Stimulated activated CD8-positive, alpha-beta memory T cell treated with anti-CD3 and anti-CD28 coated beads, Interleukin-15, amount 100 ng/mL, for 4 hours (primary cell): Measurements from ENCODE around the gene ZNF578.
"Not testable (repeated sequence)": the region's sequence is repeated elsewhere in the genome, so short reads cannot be mapped to it uniquely, and the experiment has no call there.

Source experiments
- DNase-seq, 2 donors: peaks; one replicate each; pipeline ENCODE4 v3.0.0-alpha.2; 2020; ENCODE audit warnings: low read depth in 2 of 2

The ZNF578 gene

GRCh38 chr19:52516191-52516590 lies 62.8 kb downstream of the ZNF578 start:
- no peak for DNase-seq

DNA sequence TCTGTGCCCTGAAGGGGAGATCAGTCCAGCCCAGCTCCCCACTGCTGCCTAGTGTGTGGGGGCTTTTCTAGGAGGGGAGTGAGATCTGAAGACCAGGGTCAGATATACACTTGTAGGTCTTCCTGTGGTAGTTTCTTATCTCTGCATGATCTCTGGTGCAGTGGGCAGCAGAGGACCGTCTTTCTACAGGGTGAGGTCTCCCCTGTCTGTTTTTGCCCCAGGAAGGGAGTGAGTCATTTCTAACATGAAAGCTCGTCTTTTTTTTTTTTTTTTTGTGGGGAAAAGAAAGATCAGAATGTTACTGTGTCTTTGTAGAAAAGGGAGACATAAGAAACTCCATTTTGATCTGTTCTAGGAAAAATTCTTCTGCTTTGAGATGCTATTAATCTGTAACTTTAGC lies 65.3 kb downstream of the ZNF578 start:
- DNase-seq = no peak

DNA sequence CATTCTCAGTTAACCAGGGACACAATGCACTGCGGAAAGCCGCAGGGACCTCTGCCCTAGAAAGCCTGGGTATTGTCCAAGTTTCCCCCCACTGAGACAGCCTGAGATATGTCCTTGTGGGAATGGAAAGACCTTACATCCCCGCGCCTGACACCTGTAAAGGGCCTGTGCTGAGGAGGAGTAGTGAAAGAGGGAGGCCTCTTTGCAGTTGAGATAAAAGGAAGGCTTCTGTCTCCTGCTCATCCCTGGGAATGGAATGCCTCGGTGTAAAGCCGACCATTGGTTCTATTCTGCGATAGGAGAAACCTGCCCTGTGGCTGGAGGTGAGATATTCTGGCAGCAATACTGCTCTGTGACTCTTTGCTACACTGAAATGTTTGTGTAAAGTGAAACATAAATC lies 65.8 kb downstream of the ZNF578 start:
- DNase-seq = not testable (repeated sequence)

DNA sequence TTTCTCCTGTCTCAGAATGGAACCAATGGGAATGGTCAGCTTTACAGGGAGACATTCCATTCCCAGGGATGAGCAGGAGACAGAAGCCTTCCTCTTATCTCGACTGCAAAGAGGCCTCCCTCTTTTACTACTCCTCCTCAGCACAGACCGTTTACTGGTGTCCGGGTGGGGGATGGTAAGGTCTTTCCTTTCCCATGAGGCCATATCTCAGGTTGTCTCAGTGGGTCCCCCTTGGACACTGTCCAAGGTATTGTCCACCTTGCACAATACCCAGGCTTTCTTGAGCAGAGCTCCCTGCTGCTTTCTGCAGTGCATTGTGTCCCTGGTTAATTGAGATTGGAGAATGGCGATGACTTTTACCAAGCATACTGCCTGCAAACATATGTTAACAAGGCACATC lies 66.7 kb downstream of the ZNF578 start:
- no peak for DNase-seq

DNA sequence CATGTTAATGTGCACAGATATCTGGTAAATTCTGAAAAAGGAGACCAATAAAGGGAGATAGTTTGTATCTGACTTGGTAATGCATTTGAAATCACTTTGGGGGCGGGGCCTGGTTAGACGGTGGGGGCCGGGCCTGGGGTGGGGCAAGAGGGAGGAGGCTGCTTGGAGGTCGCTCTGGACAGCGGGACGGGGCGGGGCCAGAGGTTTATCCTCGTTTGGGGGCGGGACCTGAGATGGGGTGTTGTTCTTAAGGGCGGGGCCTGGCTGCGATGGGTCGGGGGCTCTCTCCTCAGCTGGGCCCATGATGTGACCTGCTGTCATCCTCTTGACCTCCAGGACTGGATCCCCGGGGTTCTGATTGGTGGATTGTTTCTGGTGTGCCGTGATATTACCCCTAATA lies 69.2 kb downstream of the ZNF578 start:
- no peak for DNase-seq

- no peak for DNase-seq
Observed at GRCh38 chr19:52524086-52524485, 70.7 kb downstream of the ZNF578 start.

DNA sequence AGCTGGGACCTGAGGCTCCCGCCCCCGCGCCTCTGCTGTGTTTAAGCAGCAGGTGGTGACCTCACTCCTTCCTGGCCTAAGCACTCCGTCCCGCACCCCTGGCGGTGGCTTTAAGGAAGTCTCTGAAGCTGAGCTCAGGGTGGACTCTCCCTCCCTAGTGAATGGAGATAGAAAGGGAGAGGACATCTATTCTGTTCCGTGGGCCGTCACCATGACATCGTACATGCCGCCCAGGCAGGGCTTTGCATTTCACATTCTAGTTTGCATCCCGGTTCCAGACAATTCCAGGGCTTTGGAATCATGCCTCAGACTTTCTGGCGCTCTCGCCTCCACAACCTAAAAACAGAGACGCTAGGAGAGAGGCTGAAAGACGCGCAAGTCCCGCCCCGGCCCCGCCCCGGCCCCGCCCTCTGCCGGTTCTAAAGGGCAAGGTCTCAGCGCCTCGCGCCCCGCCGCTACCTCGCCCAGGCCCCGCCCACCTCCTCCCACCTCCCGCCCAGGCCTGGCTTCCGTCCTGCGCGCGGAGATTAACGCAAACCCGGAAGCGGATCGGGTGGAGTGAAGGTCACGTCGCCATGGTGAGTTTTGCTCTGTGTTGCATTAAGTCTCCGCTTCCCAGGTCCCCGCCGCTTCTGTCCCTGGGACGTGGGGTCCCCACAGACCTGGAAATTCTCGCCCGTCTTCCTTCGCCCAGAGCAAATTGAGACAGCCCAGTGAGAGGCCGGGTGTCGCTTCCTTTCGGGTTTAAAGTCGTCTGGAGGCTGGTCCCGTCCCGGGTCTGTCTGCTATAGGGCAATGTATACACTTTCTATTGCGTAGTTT lies 74.0 kb downstream of the ZNF578 start, which contains the start of gene ZNF808:
TSS of gene ZNF808 (plus strand) at position 535 of the 822 bp plus-strand sequence. CDS start 15,617 bp downstream, outside the sequence.
- DNase-seq = peak; percentile 93 to 96

GRCh38 chr19:52527956-52528351 lies 74.6 kb downstream of the ZNF578 start:
- DNase-seq = no peak

- no peak for DNase-seq
Observed at GRCh38 chr19:52532480-52532879, 79.1 kb downstream of the ZNF578 start.

GRCh38 chr19:52533901-52534300 lies 80.5 kb downstream of the ZNF578 start:
- no peak for DNase-seq

DNA sequence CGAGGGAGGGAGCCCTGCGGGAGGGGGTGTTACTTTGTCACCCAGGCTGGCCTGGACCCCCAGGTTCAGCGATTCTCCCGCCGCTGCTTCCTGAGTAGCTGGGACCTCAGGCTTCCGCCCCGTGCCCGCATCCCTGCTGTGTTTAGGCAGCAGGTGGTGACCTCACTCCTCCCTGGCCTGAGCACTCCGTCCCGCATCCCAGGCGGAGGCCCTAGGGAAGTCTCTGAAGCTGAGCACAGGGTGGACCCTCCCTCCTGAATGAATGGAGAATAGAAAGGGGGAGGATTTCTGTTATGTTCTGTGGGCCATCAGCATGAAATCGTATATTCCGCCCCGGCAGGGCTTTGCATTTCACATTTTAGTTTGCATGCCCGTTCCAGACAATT lies 82.0 kb downstream of the ZNF578 start:
- not testable (repeated sequence) for DNase-seq

GRCh38 chr19:52535771-52536447 lies 82.6 kb downstream of the ZNF578 start:
- DNase-seq = peak; percentile 82 to 84

DNA sequence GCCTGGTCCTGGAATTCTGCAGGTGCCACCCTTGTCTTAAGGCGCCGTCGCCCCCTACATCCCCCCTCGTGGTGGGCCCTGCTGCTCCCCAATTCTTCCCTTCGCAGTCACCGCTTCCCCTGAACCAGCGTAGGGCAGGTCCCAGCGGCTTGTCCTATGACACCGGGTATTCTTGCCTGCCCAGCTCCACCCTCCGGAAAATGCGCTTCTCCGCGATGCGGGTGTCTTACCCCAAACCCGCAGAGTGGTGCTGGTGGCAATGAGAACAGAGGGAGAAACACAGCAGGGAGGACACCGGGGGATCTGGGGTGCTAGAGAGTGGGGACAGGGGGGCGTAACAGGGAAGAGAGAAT lies 83.1 kb downstream of the ZNF578 start:
- no peak for DNase-seq

- not testable (repeated sequence) for DNase-seq
Observed at GRCh38 chr19:52538815-52539214, 85.5 kb downstream of the ZNF578 start.

- not testable (repeated sequence) for DNase-seq
Observed at GRCh38 chr19:52541176-52541575, 87.8 kb downstream of the ZNF578 start.

DNA sequence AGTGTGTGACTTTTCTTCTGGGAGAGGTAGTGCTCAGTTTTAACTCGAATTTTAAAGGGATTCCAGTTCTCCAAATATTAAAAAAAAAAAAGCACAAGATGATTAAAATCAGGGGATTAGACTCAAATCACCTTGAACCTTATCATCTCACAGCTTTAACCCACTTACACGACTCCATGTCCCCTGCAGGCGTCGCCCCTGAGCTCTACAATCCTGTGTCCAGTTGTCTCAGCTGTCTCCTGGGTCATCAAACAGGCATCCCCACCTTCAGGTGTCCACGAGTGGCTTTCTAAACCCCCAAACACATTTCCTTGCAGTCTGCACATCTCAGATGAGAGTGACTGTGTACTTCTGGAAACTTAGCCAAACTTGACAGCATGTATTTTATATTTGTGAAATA lies 88.3 kb downstream of the ZNF578 start:
- no peak for DNase-seq

DNA sequence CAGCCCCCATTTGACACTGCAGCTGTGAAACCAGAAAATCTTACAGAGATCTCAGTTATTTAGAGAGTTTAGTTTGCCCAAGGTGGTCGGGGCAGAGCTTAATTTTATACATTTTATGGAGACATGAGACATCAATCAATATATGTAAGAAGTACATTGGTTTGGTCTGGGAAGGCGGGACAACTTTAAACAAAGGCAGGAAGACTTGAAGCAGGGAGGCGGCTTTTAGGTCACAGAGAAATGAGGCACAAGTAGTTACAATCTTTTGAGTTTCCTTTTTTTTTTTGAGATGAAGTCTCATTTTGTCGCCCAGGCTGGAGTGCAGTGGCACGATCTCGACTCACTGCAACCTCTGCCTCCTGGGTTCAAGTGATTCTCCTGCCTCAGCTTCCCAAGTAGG lies 89.2 kb downstream of the ZNF578 start:
- DNase-seq = not testable (repeated sequence)

DNA sequence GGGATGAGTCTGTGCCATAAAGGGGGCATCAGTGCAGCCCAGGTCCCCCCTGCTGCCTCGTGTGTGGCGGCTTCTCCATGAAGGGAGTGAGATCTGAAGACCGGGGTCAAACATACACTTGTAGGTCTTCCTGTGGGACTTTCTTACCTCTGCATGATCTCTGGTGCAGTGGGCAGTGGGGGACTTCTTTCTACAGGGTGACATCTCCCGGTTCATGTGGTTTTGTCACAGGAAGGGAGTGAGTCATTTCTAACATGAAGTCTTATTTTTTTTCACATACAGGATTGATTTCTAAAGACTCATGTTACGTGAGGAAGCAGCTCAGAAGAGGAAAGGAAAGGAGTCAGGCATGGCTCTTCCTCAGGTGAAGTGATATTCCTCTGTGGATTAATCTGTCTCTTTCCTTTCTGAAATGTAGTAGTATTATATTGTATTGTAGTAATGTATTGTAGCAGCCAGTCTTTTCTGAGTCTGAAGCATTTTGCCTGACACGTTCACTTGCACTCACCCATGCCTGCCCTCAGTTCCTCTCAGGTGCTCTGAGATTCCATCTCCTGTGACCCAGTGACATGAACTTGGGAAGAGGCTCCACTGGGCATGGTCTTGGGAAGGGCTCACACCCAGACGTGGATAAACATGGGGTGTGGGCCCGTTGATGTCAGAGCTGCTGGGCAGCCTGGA lies 89.8 kb downstream of the ZNF578 start:
- DNase-seq = peak in 1 of 2 donors; percentile 11

GRCh38 chr19:52554216-52554971 lies 101.0 kb downstream of the ZNF578 start:
- DNase-seq = no peak

DNA sequence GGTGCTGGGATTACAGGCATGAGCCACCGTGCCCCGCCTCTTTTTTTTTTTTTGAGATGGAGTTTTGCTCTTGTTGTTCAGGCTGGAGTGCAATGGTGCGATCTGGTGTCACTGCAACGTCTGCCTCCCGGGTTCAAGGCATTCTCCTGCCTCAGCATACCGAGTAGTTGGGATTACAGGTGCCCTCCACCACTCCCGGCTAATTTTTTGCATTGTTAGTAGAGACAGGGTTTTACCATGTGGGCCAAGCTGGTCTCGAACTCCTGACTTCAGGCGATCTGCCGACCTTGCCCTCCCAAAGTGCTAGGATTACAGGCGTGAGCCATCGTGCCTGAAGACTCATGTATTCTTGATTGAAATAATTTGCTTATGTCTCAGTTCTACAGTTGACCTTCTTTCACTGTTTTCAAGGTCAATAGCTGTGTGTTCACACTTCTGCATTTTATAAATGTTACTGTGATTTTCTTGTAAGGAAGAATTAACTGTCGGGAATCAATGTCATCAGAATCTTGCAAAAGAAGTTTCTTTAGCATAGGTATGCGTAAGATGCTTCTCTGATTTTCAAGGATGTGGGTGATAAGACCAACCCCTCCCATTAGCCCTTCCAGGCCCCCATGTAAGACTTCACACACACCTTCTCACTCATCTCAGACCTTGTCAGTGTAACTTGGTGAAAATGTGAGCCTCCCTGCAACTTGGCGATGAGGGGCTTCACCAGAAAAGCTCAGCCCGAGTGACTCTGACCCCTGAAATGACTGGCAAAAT lies 104.1 kb downstream of the ZNF578 start:
- DNase-seq = no peak
